NCI-H774 (cell line): Measurements from ENCODE around the gene HTR3B.
A peak's percentile ranks its signal among the peaks of the same experiment; 100 is the strongest.

Source experiments
- DNase-seq: peaks from one replicate; lab custom pipeline; 2025; lab: John Stamatoyannopoulos, UW

HTR3B gene

GRCh38 chr11:113991718-113992458 is 87.3 kb downstream of the HTR3B start:
- peak; percentile 52 for DNase-seq

- DNase-seq: peak; percentile 55
Measured at GRCh38 chr11:113992459-113993110, 88.0 kb downstream of the HTR3B start.

- no peak for DNase-seq
Measured at GRCh38 chr11:113994077-113994954, 89.7 kb downstream of the HTR3B start.
